ENCODE results near the gene RPP25L. TPM values are rescaled to one million over a fixed set of nuclear protein-coding genes. Genes with fewer than 3 reads are reported as not detected.
A peak's percentile ranks its signal among the peaks of the same experiment; 100 is the strongest.

RPP25L gene
- total and polyA plus RNA-seq, 2 experiments from 2014 or later = 16.4 to 25.1 TPM

DNA sequence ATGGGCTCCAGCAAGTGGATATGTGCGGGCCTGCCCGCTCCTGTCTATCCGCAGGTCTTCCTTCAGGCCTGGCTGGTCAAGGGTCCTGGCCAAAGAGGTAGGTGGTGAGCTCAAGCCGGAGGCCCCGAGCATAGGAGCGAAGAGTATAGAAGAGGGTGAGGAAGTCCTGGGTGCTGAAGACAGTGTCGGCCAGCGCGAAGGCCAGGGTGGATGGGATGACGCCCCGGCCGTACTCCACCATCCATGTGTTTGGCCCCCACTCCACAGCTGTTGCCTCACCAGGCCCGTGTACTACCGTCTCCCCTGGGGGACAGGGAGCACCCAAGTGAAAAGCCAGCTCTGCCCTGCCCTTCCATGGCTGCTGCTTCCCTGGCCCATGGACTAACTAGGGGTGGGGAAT, 23.7 kb upstream of the RPP25L start:
- no peak overlapping the region for H3K27ac ChIP-seq (ENCODE audit: low read depth)
- H3K27me3 ChIP-seq (ENCODE audit: insufficient read depth) = peaks cover 39% of the 10 kb centered on the region
- no peak overlapping the region for H3K4me3 ChIP-seq
- no peak overlapping the region for H2AFZ ChIP-seq
- Mint-ChIP-seq H3K4me3 (peak overlapping the region; percentile 62; the same call in 2 of the 3 replicates), H3K9me3 (no peaks in the 10 kb centered on the region), H3K27ac (no peak overlapping the region), H3K27me3 (ENCODE audit: insufficient read depth, low read depth, poor library complexity) (peaks cover 25% of the 10 kb centered on the region), H3K4me1 (peaks cover 27% of the 10 kb centered on the region), H3K36me3 (ENCODE audit: low read depth) (peaks cover 26% of the 10 kb centered on the region)
- H3K79me2 ChIP-seq (replicated peaks; ENCODE audit: insufficient read depth) = peaks cover 12% of the 10 kb centered on the region; the same call in 1 of the 2 replicates
- DNase-seq (ENCODE audit: low spot score) (no peak), ATAC-seq (no peak)
- TF ChIP-seq STAT1 (IDR thresholded peaks at IDR 0.05; ENCODE audit: unreplicated experiment) (no peak), ZNF114 (CRISPR knock-in tag; IDR thresholded peaks at IDR 0.05) (no peak), EZH2 (IDR thresholded peaks at IDR 0.05; ENCODE audit: low read depth, unreplicated experiment) (no peak), EZH2phosphoT487 (IDR thresholded peaks at IDR 0.05; ENCODE audit: unreplicated experiment) (no peak), ZNF331 (CRISPR knock-in tag; IDR thresholded peaks at IDR 0.05; ENCODE audit: low read depth) (no peak), POLR2AphosphoS5 (IDR thresholded peaks at IDR 0.05; ENCODE audit: low read depth) (no peak), JUNB (IDR thresholded peaks at IDR 0.05; ENCODE audit: unreplicated experiment) (no peak), NANOG (IDR thresholded peaks at IDR 0.05; ENCODE audit: borderline replicate concordance) (no peak), CREB1 (CRISPR knock-in tag; IDR thresholded peaks at IDR 0.05; ENCODE audit: low read depth) (no peak)
- TF ChIP-seq, protein P1, sequence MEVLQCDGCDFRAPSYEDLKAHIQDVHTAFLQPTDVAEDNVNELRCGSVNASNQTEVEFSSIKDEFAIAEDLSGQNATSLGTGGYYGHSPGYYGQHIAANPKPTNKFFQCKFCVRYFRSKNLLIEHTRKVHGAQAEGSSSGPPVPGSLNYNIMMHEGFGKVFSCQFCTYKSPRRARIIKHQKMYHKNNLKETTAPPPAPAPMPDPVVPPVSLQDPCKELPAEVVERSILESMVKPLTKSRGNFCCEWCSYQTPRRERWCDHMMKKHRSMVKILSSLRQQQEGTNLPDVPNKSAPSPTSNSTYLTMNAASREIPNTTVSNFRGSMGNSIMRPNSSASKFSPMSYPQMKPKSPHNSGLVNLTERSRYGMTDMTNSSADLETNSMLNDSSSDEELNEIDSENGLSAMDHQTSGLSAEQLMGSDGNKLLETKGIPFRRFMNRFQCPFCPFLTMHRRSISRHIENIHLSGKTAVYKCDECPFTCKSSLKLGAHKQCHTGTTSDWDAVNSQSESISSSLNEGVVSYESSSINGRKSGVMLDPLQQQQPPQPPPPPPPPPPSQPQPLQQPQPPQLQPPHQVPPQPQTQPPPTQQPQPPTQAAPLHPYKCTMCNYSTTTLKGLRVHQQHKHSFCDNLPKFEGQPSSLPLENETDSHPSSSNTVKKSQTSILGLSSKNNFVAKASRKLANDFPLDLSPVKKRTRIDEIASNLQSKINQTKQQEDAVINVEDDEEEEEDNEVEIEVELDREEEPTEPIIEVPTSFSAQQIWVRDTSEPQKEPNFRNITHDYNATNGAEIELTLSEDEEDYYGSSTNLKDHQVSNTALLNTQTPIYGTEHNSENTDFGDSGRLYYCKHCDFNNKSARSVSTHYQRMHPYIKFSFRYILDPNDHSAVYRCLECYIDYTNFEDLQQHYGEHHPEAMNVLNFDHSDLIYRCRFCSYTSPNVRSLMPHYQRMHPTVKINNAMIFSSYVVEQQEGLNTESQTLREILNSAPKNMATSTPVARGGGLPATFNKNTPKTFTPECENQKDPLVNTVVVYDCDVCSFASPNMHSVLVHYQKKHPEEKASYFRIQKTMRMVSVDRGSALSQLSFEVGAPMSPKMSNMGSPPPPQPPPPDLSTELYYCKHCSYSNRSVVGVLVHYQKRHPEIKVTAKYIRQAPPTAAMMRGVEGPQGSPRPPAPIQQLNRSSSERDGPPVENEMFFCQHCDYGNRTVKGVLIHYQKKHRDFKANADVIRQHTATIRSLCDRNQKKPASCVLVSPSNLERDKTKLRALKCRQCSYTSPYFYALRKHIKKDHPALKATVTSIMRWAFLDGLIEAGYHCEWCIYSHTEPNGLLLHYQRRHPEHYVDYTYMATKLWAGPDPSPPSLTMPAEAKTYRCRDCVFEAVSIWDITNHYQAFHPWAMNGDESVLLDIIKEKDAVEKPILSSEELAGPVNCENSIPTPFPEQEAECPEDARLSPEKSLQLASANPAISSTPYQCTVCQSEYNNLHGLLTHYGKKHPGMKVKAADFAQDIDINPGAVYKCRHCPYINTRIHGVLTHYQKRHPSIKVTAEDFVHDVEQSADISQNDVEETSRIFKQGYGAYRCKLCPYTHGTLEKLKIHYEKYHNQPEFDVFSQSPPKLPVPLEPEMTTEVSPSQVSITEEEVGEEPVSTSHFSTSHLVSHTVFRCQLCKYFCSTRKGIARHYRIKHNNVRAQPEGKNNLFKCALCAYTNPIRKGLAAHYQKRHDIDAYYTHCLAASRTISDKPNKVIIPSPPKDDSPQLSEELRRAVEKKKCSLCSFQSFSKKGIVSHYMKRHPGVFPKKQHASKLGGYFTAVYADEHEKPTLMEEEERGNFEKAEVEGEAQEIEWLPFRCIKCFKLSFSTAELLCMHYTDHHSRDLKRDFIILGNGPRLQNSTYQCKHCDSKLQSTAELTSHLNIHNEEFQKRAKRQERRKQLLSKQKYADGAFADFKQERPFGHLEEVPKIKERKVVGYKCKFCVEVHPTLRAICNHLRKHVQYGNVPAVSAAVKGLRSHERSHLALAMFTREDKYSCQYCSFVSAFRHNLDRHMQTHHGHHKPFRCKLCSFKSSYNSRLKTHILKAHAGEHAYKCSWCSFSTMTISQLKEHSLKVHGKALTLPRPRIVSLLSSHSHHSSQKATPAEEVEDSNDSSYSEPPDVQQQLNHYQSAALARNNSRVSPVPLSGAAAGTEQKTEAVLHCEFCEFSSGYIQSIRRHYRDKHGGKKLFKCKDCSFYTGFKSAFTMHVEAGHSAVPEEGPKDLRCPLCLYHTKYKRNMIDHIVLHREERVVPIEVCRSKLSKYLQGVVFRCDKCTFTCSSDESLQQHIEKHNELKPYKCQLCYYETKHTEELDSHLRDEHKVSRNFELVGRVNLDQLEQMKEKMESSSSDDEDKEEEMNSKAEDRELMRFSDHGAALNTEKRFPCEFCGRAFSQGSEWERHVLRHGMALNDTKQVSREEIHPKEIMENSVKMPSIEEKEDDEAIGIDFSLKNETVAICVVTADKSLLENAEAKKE (CRISPR knock-in tag; IDR thresholded peaks at IDR 0.05) = no peak
- TF ChIP-seq, protein P2, sequence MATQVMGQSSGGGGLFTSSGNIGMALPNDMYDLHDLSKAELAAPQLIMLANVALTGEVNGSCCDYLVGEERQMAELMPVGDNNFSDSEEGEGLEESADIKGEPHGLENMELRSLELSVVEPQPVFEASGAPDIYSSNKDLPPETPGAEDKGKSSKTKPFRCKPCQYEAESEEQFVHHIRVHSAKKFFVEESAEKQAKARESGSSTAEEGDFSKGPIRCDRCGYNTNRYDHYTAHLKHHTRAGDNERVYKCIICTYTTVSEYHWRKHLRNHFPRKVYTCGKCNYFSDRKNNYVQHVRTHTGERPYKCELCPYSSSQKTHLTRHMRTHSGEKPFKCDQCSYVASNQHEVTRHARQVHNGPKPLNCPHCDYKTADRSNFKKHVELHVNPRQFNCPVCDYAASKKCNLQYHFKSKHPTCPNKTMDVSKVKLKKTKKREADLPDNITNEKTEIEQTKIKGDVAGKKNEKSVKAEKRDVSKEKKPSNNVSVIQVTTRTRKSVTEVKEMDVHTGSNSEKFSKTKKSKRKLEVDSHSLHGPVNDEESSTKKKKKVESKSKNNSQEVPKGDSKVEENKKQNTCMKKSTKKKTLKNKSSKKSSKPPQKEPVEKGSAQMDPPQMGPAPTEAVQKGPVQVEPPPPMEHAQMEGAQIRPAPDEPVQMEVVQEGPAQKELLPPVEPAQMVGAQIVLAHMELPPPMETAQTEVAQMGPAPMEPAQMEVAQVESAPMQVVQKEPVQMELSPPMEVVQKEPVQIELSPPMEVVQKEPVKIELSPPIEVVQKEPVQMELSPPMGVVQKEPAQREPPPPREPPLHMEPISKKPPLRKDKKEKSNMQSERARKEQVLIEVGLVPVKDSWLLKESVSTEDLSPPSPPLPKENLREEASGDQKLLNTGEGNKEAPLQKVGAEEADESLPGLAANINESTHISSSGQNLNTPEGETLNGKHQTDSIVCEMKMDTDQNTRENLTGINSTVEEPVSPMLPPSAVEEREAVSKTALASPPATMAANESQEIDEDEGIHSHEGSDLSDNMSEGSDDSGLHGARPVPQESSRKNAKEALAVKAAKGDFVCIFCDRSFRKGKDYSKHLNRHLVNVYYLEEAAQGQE (IDR thresholded peaks at IDR 0.05; ENCODE audit: unreplicated experiment) = no peak
- TF ChIP-seq, protein P3, sequence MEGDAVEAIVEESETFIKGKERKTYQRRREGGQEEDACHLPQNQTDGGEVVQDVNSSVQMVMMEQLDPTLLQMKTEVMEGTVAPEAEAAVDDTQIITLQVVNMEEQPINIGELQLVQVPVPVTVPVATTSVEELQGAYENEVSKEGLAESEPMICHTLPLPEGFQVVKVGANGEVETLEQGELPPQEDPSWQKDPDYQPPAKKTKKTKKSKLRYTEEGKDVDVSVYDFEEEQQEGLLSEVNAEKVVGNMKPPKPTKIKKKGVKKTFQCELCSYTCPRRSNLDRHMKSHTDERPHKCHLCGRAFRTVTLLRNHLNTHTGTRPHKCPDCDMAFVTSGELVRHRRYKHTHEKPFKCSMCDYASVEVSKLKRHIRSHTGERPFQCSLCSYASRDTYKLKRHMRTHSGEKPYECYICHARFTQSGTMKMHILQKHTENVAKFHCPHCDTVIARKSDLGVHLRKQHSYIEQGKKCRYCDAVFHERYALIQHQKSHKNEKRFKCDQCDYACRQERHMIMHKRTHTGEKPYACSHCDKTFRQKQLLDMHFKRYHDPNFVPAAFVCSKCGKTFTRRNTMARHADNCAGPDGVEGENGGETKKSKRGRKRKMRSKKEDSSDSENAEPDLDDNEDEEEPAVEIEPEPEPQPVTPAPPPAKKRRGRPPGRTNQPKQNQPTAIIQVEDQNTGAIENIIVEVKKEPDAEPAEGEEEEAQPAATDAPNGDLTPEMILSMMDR (conservative IDR thresholded peaks at IDR 0.05; ENCODE audit: low read depth in 2 of 2) = no peak
- TF ChIP-seq, protein P4, sequence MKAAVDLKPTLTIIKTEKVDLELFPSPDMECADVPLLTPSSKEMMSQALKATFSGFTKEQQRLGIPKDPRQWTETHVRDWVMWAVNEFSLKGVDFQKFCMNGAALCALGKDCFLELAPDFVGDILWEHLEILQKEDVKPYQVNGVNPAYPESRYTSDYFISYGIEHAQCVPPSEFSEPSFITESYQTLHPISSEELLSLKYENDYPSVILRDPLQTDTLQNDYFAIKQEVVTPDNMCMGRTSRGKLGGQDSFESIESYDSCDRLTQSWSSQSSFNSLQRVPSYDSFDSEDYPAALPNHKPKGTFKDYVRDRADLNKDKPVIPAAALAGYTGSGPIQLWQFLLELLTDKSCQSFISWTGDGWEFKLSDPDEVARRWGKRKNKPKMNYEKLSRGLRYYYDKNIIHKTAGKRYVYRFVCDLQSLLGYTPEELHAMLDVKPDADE (IDR thresholded peaks at IDR 0.05) = no peak
- H3K4me1 ChIP-seq (ENCODE audit: insufficient read depth) = peaks cover 8% of the 10 kb centered on the region
- H3K9me2 ChIP-seq (ENCODE audit: insufficient read depth) = no peaks in the 10 kb centered on the region
- H3K4me2 ChIP-seq = no peak overlapping the region; the same call in 1 of the 2 replicates
- H3K36me3 ChIP-seq (ENCODE audit: insufficient read depth) = no peaks in the 10 kb centered on the region
- H3F3A ChIP-seq (replicated peaks; ENCODE audit: low read depth) = peaks cover 8% of the 10 kb centered on the region; the same call in 1 of the 2 replicates
- H4K20me1 ChIP-seq (replicated peaks; ENCODE audit: insufficient read depth) = peaks cover 3% of the 10 kb centered on the region
